ENCODE data around the gene CBLB.

- TF ChIP-seq POLR2A (IDR thresholded peaks at IDR 0.05) = no peak
- TF ChIP-seq, protein P1, sequence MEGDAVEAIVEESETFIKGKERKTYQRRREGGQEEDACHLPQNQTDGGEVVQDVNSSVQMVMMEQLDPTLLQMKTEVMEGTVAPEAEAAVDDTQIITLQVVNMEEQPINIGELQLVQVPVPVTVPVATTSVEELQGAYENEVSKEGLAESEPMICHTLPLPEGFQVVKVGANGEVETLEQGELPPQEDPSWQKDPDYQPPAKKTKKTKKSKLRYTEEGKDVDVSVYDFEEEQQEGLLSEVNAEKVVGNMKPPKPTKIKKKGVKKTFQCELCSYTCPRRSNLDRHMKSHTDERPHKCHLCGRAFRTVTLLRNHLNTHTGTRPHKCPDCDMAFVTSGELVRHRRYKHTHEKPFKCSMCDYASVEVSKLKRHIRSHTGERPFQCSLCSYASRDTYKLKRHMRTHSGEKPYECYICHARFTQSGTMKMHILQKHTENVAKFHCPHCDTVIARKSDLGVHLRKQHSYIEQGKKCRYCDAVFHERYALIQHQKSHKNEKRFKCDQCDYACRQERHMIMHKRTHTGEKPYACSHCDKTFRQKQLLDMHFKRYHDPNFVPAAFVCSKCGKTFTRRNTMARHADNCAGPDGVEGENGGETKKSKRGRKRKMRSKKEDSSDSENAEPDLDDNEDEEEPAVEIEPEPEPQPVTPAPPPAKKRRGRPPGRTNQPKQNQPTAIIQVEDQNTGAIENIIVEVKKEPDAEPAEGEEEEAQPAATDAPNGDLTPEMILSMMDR (IDR thresholded peaks at IDR 0.05) = no peak
These were observed 39.0 kb upstream of the CBLB start for GRCh38 chr3:105907777-105908176.

Data from prostate gland (tissue), 2 donors.